Stimulated activated CD4-positive, alpha-beta T cell treated with anti-CD3 and anti-CD28 coated beads, TNF-alpha, amount 100 ng/mL, for 48 hours (primary cell): ENCODE data around the gene HES5.

Experiments
- DNase-seq, 3 donors: peaks; one replicate each; pipeline ENCODE4 v3.0.0-alpha.2; 2020; ENCODE audit warnings: low read depth in 3 of 3

Gene HES5

GRCh38 chr1:2547210-2548067 lies 17.4 kb upstream of the HES5 start:
- peak in 2 of 3 donors; percentile 57 to 59 for DNase-seq

GRCh38 chr1:2546515-2547209 lies 16.6 kb upstream of the HES5 start:
- DNase-seq, result peak in 2 of 3 donors; percentile 78 to 79

GRCh38 chr1:2545754-2546514 lies 15.9 kb upstream of the HES5 start:
- peak; percentile 71 to 84 (median 78) for DNase-seq

GRCh38 chr1:2544875-2545640 lies 15.0 kb upstream of the HES5 start:
- no peak for DNase-seq

GRCh38 chr1:2544093-2544874 lies 14.2 kb upstream of the HES5 start:
- DNase-seq, result no peak

- no peak for DNase-seq
Observed at GRCh38 chr1:2543543-2544092, 13.6 kb upstream of the HES5 start.

- DNase-seq, result no peak
Observed at GRCh38 chr1:2542246-2542915, 12.3 kb upstream of the HES5 start.

- no peak for DNase-seq
Observed at GRCh38 chr1:2541619-2542245, 11.7 kb upstream of the HES5 start.

GRCh38 chr1:2540816-2541492 lies 10.9 kb upstream of the HES5 start:
- no peak for DNase-seq

- DNase-seq, result no peak
Observed at GRCh38 chr1:2539312-2539907, 9.3 kb upstream of the HES5 start.

GRCh38 chr1:2538872-2539271 lies 8.8 kb upstream of the HES5 start:
- no peak for DNase-seq

- no peak for DNase-seq
Observed at GRCh38 chr1:2538376-2538775, 8.3 kb upstream of the HES5 start.

GRCh38 chr1:2537784-2538115 lies 7.7 kb upstream of the HES5 start:
- no peak for DNase-seq

- DNase-seq, result no peak
Observed at GRCh38 chr1:2535981-2536380, 5.9 kb upstream of the HES5 start.

- no peak for DNase-seq
Observed at GRCh38 chr1:2535455-2535854, 5.4 kb upstream of the HES5 start.

GRCh38 chr1:2534687-2535441 lies 4.8 kb upstream of the HES5 start:
- DNase-seq, result no peak

GRCh38 chr1:2534315-2534686 lies 4.2 kb upstream of the HES5 start:
- DNase-seq, result no peak

- no peak for DNase-seq
Observed at GRCh38 chr1:2533365-2533764, 3.3 kb upstream of the HES5 start.
